ENCODE data around the gene CENPB.

DNA sequence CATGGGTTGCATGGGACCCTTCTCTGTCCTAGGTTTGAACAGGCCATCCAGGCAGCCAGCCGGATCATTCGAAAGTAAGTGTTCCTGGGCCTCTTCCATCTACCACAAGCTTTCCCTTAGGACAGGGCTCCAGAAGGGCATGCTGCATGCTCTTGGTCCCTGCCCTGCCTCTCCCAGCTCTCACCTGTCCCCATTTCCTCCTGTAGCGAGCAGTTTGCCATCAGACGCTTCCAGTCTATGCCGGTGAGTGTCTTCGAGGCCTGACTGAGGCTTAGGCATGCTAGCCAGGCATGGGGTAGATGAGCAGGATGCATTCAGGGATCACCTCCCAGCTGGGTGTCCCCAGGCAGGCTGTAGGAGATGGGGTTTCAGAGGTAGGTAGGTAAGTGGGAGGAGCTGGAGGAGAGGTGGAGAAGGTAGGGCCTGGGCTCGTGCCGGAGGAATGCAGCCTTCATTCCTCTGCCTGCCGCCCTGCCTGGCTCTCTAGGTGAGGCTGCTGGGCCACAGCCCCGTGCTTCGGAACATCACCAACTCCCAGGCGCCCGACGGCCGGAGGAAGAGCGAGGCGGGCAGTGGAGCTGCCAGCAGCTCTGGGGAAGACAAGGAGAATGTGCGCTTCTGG is 13.8 kb upstream of the CENPB start:
- TF ChIP-seq, protein P1, sequence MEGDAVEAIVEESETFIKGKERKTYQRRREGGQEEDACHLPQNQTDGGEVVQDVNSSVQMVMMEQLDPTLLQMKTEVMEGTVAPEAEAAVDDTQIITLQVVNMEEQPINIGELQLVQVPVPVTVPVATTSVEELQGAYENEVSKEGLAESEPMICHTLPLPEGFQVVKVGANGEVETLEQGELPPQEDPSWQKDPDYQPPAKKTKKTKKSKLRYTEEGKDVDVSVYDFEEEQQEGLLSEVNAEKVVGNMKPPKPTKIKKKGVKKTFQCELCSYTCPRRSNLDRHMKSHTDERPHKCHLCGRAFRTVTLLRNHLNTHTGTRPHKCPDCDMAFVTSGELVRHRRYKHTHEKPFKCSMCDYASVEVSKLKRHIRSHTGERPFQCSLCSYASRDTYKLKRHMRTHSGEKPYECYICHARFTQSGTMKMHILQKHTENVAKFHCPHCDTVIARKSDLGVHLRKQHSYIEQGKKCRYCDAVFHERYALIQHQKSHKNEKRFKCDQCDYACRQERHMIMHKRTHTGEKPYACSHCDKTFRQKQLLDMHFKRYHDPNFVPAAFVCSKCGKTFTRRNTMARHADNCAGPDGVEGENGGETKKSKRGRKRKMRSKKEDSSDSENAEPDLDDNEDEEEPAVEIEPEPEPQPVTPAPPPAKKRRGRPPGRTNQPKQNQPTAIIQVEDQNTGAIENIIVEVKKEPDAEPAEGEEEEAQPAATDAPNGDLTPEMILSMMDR (IDR thresholded peaks at IDR 0.05) = no peak
- TF ChIP-seq POLR2A (IDR thresholded peaks at IDR 0.05) = no peak
- no peak for TF ChIP-seq EP300 (IDR thresholded peaks at IDR 0.05)
